Esophagus muscularis mucosa (tissue), 4 donors: ENCODE results near the gene HMG20B. TPM values are rescaled to one million over a fixed set of nuclear protein-coding genes. Genes with fewer than 3 reads are reported as not detected.

Source experiments
- DNase-seq: peaks from one replicate; pipeline ENCODE4 v3.0.0-alpha.2; 2017; ENCODE audit errors: extremely low spot score
- H3K27ac ChIP-seq, 4 donors: fragments of 200-600 bp; sonication (generic); replicated peaks in 1 of 4; 1 replicate in 3 of 4; 2 replicates in 1 of 4; pipeline ENCODE4 v1.5.1; 2016 to 2019; ENCODE audit warnings: mild to moderate bottlenecking in 1 of 4
- H3K27me3 ChIP-seq, 4 donors: fragments of 200-600 bp; sonication (generic); one replicate each; pipeline versions ENCODE4 v1.5.1 to v1.6.0; 2016 to 2019
- H3K36me3 ChIP-seq, 4 donors: fragments of 200-600 bp; sonication (generic); one replicate each; pipeline ENCODE4 v1.5.1; 2016 to 2019
- H3K4me1 ChIP-seq, 4 donors: fragments of 200-600 bp; sonication (generic); one replicate each; pipeline ENCODE4 v1.5.1; 2016 to 2019
- H3K4me3 ChIP-seq, 4 donors: fragments of 200-600 bp; sonication (generic); 1 replicate in 2 of 4; 2 replicates in 2 of 4; pipeline ENCODE4 v1.5.1; 2016 to 2019; ENCODE audit warnings: mild to moderate bottlenecking in 4 of 4, moderate library complexity in 1 of 4
- H3K9me3 ChIP-seq, 4 donors: fragments of 200-600 bp; sonication (generic); 1 replicate in 3 of 4; 2 replicates in 1 of 4; pipeline ENCODE4 v1.5.1; 2016 to 2019
- EP300 ChIP-seq: sonication (generic); formaldehyde crosslinking; IDR thresholded peaks from one replicate; pipeline ENCODE4 v1.6.1; 2017; ENCODE audit warnings: antibody characterized with exemption
- POLR2A ChIP-seq: fragments of 450-650 bp; IDR thresholded peaks from one replicate; pipeline ENCODE4 v1.6.1; 2017; ENCODE audit warnings: antibody characterized with exemption, moderate library complexity, mild to moderate bottlenecking, low read depth
- POLR2AphosphoS5 ChIP-seq, 2 donors: sonication (generic); formaldehyde crosslinking; IDR thresholded peaks; one replicate each; pipeline ENCODE4 v1.6.1; 2017; ENCODE audit warnings: antibody characterized with exemption in 2 of 2
- WGBS: methylation state at CpG from one replicate; pipeline ENCODE4 v1.1.5; 2018; 5-methylcytosine and 5-hydroxymethylcytosine counted together
- intact Hi-C: fragments of 100-400 bp; cut with DNase I; formaldehyde crosslinking; loops from one replicate; pipeline ENCODE4 v1.15.1; 2023
- total RNA-seq, 4 donors: library from RNA; depleted of rRNA; stranded (reverse); fragments of >200 nt; gene quantifications; one replicate each; pipeline versions ENCODE4 v1.1.0 to v1.2.1, GENCODE V29; 2016
- TF ChIP-seq, protein P1 (sequence below), 3 experiments: fragments of 200-600 bp in 2 of 3; fragments of 450-650 bp in 1 of 3; sonication (generic) in 2 of 3; IDR thresholded peaks; one replicate each; pipeline ENCODE4 v1.5.1; 2017 to 2019; ENCODE audit warnings: antibody characterized with exemption in 3 of 3, mild to moderate bottlenecking in 2 of 3, moderate library complexity in 1 of 3

The HMG20B gene
- total RNA-seq, 4 donors from 2014 or later = 136 to 202 (median 161) TPM

DNA sequence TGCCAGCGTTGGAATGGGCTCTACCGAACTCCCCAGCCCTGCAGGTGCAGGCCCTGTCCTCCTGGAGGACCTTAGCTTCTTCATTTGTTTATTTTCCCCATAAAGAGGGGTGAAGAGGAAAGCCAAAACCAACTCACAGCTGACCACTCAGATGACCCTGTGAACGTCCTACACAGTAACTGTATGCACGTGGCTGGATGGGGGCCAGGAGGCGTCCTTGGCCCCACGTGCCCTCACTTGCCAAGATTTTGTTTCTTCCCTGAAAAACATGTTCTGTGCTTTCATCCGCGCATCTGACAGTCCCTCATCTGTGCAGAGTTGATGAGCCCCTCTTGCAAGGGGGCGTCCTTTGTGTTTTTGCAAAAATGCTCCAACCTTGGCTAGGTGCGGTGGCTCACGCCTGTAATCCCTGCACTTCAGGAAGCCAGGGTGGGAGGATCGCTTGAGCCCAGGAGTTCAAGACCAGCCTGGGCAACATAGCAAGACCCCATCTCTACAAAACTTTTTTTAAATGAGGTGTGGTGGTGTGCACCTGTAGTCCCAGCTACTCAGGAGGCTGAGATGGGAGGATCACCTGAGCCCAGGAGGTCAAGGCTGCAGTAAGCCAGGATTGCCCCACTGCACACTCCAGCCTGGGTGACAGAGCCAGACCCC, 39.1 kb upstream of the HMG20B start:
- H3K9me3 ChIP-seq = no peaks in the 10 kb centered on the region

DNA sequence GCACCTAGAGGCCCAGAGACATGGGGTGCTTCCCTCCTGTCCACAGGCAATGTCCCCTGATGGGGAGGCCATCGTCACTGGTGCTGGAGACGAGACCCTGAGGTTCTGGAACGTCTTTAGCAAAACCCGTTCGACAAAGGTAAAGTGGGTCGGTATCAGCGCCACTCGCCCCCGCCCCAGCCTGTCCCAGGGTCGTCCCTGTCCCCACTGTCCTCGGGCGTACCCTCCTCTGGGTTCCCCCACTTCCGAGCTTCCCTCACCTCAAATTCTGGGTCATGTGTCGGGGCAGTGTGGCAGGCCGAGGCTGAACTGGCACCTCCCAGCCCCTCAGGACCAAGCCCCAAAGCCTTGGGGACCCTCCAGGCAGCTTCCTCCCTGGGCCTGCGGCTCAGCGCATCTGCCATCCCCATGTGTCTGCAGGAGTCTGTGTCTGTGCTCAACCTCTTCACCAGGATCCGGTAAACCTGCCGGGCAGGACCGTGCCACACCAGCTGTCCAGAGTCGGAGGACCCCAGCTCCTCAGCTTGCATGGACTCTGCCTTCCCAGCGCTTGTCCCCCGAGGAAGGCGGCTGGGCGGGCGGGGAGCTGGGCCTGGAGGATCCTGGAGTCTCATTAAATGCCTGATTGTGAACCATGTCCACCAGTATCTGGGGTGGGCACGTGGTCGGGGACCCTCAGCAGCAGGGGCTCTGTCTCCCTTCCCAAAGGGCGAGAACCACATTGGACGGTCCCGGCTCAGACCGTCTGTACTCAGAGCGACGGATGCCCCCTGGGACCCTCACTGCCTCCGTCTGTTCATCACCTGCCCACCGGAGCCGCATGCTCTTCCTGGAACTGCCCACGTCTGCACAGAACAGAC, 38.1 kb upstream of the HMG20B start:
- H3K4me1 ChIP-seq = peaks cover 0 to 29% (median 23%) of the 10 kb centered on the region in 4 donors
- H3K27ac ChIP-seq = no peak overlapping the region
- TF ChIP-seq, protein P1, sequence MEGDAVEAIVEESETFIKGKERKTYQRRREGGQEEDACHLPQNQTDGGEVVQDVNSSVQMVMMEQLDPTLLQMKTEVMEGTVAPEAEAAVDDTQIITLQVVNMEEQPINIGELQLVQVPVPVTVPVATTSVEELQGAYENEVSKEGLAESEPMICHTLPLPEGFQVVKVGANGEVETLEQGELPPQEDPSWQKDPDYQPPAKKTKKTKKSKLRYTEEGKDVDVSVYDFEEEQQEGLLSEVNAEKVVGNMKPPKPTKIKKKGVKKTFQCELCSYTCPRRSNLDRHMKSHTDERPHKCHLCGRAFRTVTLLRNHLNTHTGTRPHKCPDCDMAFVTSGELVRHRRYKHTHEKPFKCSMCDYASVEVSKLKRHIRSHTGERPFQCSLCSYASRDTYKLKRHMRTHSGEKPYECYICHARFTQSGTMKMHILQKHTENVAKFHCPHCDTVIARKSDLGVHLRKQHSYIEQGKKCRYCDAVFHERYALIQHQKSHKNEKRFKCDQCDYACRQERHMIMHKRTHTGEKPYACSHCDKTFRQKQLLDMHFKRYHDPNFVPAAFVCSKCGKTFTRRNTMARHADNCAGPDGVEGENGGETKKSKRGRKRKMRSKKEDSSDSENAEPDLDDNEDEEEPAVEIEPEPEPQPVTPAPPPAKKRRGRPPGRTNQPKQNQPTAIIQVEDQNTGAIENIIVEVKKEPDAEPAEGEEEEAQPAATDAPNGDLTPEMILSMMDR (IDR thresholded peaks at IDR 0.05) = no peak
- TF ChIP-seq EP300 (no peak), POLR2A (no peak), POLR2AphosphoS5 (IDR thresholded peaks at IDR 0.05) (no peak)
- DNase-seq = no peak
- H3K27me3 ChIP-seq = no peaks in the 10 kb centered on the region
- peaks cover 41 to 82% (median 68%) of the 10 kb centered on the region in 4 donors for H3K36me3 ChIP-seq
- WGBS = 83% methylated on average over 18 of the region's 38 CpGs
- H3K4me3 ChIP-seq = no peak overlapping the region
- intact Hi-C loops = no loop called here
- no peaks in the 10 kb centered on the region for H3K9me3 ChIP-seq

More for the DNA sequence above, 39.1 kb upstream of the HMG20B start:
- no peak overlapping the region for H3K4me3 ChIP-seq
- peaks cover 0 to 22% (median 19%) of the 10 kb centered on the region in 4 donors for H3K4me1 ChIP-seq
- 84% methylated on average over 10 of the region's 12 CpGs for WGBS
- DNase-seq = no peak
- no peak overlapping the region for H3K27ac ChIP-seq
- H3K36me3 ChIP-seq = peaks cover 41 to 77% (median 66%) of the 10 kb centered on the region in 4 donors
- TF ChIP-seq, protein P1 (IDR thresholded peaks at IDR 0.05) = no peak
- TF ChIP-seq POLR2A (no peak), EP300 (no peak), POLR2AphosphoS5 (IDR thresholded peaks at IDR 0.05) (no peak)
- intact Hi-C loops = no loop called here
- H3K27me3 ChIP-seq = no peaks in the 10 kb centered on the region

DNA sequence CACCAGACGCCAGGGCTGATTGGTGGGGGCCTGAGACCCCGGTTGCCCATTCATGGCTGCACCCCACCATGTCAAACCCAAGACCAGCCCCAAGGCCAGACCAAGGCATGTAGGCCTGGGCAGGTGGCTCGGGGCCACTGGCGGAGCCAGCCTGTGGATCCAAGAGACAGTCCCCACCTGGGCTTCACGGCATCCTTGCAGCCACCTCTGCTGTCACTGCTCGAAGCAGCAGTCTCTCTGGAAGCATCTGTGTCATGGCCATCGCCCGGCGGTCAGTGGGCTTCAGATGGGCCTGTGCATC, 37.6 kb upstream of the HMG20B start:
- H3K27ac ChIP-seq = no peak overlapping the region

DNA sequence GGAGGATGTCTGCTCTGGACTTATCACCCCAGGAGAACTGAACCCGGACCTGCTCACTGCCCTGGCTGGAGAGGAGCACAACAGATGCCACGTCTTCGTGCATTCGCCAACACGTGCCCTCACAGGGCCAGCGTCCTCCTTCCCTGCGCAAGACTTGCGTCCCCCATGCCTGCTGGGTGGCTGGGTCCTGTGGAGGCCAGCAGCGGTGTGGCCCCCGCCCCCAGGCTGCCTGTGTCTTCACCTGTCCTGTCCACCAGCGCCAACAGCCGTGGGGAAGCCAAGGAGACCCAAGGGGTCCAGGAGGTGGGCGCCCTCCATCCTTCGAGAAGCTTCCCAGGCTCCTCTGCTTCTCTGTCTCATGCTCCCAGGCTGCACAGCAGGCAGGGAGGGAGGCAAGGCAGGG, 37.2 kb upstream of the HMG20B start:
- H3K4me3 ChIP-seq = no peak overlapping the region
- H3K36me3 ChIP-seq = peaks cover 41 to 77% (median 65%) of the 10 kb centered on the region in 4 donors
- no peaks in the 10 kb centered on the region for H3K27me3 ChIP-seq
- intact Hi-C loops = no loop called here
- H3K27ac ChIP-seq = peak overlapping the region in 1 of 4 donors; percentile 58
- WGBS = 91% methylated on average over 11 of the region's 14 CpGs
- TF ChIP-seq POLR2AphosphoS5 (IDR thresholded peaks at IDR 0.05) = no peak
- TF ChIP-seq POLR2A = no peak
- TF ChIP-seq, protein P1 (IDR thresholded peaks at IDR 0.05) = no peak
- TF ChIP-seq EP300 = no peak
- H3K9me3 ChIP-seq = no peaks in the 10 kb centered on the region
- no peak for DNase-seq
- peaks cover 0 to 29% (median 23%) of the 10 kb centered on the region in 4 donors for H3K4me1 ChIP-seq

More for the DNA sequence above, 37.6 kb upstream of the HMG20B start:
- H3K4me1 ChIP-seq = peaks cover 0 to 29% (median 23%) of the 10 kb centered on the region in 4 donors
- no peak overlapping the region for H3K4me3 ChIP-seq
- no CpG with 5 or more reads among the region's 9 CpGs for WGBS
- peaks cover 41 to 81% (median 68%) of the 10 kb centered on the region in 4 donors for H3K36me3 ChIP-seq
- no peaks in the 10 kb centered on the region for H3K9me3 ChIP-seq
- TF ChIP-seq POLR2AphosphoS5 (IDR thresholded peaks at IDR 0.05) (no peak), EP300 (no peak), POLR2A (no peak)
- TF ChIP-seq, protein P1 (IDR thresholded peaks at IDR 0.05) = no peak
- intact Hi-C loops = no loop called here
- no peak for DNase-seq
- no peaks in the 10 kb centered on the region for H3K27me3 ChIP-seq
